ENCODE results near the gene OMP.
A peak's percentile ranks its signal among the peaks of the same experiment; 100 is the strongest.

Gene OMP

GRCh38 chr11:77069969-77070582 lies 32.6 kb upstream of the OMP start:
- no peak for DNase-seq

DNA sequence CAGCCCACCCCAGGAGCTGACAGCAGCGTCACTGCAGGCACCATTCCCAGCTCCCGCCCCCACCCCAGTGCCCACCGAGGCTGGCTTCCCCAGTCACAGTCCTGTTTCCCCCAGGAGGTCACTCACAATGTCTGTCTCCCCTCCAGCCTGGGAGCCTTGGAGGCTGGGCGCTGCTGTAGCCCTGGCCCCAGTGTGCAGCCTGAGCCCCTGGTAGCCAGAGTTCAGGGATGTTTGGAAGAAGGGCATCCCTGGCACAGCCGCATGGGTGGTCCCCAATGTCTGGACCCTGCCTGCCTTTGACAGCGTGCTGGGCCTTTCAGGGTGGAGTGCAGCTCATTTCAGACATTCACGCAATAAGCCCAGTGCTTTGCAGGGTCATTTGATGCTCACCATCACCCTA lies 31.6 kb upstream of the OMP start:
- DNase-seq: no peak

DNA sequence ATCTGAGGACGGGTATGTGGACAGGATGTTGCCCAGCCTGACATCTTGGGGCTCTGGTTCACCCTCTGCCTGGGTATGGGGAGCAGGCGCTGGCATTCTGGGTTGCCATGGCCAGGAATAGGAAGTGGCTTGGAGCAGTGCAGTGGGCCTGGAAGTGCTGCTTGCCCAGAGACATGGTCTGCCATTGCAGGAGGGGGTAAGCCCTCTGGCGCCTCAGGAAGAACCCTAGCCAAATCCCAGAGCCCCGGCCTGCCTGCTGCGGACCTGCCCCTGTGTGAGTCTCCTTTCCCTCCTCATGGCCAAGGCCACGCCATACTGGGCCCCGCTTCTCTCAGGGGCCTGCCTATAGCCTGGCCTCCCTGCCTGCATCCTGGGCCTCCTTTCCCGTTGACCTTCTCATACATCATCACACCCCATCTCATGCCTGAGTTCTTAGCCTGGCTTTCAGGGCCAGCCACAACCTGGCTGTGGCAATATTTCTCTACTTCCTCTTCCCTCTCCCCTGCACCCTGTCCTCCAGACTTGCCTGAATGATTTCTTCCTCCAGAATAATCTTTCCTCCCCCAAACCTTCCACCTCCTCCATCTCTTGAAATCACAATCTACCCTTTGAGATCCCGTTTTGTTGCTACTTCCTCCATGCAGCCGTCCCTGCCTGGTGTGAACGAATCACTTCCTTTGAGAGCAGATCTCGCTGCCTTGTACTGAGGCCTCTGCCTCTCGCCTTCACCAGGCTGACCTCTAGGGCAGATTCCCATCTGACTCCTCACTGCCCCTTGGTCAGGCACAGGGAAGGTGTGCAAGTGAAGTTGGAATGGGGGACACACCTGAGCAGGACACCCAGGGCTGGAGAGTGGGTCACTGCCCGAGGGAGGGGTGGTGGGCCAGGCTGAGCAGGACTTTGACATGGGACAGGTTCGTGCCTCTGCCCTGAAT lies 30.7 kb upstream of the OMP start:
- DNase-seq: no peak

GRCh38 chr11:77072851-77073327 lies 29.8 kb upstream of the OMP start:
- DNase-seq: peak; percentile 13

- DNase-seq: no peak
Observed at GRCh38 chr11:77073328-77074001, 29.2 kb upstream of the OMP start.

DNA sequence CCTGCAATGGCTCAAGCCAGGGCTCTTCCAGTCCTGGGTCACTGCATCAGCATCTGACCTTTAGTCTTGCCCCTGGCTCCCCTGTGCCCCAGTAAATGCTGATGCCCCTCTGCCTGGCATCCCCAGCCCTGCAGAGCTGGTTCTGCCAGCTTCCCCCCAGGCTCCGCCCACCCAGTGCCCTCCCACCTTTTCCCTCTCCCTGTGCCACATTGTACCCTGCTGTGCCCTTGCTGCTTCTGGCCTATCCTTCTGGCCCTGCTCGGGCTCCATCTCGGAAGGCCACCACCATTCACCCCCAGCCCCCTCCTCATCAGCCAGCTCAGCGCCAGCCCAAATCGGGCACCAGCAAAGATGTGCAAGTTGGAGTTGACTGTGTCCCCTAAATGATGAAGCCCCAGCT lies 28.4 kb upstream of the OMP start:
- DNase-seq: no peak

DNA sequence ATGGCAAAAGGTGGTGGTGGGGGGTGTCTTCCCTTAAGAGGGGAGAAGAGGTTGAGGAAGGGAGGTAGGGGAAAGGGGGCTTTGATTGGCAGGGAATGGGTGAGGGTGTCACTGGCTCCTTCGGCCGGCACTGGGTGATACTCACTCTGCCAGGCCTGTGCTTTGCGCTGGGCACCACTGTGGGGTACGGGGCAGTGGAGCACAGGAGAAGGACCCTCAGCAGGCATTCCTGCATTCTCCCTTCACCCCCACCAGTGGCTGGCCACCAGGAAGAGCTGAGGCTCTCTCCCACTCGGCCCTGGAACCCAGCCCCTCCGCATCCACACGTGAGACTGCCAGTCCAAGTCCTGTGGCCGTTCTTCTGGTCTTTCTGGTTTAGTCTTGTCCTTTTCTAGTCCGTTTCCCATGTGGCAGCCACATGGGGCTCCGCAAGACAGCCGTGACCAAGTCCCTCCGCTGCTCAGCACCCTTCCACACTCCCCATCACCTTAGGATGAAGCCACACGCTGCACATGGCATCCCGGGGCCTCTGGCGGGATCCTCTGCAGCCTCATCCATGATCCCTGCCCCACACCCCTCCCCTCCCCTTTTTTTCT lies 27.9 kb upstream of the OMP start:
- DNase-seq: no peak

DNA sequence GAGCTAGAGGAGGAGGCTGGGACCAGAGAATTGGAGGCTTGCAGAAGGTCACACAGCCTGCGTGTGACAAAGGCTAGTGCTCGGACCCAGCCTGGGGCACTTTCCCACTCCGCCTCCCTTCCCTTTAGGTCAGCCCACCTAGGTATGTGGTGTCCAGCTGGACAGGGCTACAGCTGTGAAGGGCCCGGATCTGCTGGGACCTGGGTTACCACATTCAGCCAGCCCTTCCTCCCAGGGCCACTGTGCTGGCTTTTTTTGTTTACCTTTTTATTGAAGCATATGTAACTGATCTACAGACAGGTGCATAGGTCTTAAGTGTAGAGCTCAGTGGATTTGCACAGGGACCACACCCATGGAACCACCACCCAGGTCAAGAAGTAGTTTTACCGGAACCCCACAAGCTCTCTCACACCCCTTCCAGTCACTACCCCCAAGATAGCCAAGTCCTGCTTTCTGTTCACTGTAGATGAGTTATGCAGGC lies 27.2 kb upstream of the OMP start:
- DNase-seq: no peak

GRCh38 chr11:77079666-77080065 lies 23.0 kb upstream of the OMP start:
- DNase-seq: no peak

GRCh38 chr11:77080643-77081210 lies 21.9 kb upstream of the OMP start:
- DNase-seq: no peak

DNA sequence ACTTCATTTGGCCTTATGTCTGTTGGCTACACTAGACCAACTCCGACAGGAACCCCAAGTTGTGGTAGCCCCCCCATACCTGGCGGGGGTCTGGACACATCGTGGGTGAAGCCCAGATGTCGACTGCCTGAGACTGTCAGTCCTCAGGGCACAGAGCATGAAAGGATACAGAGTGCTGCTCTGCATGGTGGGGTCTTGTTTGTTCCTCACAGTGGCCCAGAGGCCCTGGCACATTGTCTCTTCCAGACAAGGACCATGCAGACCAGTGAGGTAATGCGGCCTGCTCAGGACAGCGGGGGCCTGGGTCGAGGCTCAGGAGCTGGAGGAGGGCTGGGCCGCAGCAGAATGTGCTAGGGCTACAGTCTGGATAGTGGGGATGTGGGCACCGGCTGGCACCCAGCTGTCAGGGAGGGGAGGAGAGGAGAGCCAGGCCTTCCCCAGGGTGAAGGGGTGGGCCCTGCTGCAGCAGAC lies 21.2 kb upstream of the OMP start:
- DNase-seq: no peak

DNA sequence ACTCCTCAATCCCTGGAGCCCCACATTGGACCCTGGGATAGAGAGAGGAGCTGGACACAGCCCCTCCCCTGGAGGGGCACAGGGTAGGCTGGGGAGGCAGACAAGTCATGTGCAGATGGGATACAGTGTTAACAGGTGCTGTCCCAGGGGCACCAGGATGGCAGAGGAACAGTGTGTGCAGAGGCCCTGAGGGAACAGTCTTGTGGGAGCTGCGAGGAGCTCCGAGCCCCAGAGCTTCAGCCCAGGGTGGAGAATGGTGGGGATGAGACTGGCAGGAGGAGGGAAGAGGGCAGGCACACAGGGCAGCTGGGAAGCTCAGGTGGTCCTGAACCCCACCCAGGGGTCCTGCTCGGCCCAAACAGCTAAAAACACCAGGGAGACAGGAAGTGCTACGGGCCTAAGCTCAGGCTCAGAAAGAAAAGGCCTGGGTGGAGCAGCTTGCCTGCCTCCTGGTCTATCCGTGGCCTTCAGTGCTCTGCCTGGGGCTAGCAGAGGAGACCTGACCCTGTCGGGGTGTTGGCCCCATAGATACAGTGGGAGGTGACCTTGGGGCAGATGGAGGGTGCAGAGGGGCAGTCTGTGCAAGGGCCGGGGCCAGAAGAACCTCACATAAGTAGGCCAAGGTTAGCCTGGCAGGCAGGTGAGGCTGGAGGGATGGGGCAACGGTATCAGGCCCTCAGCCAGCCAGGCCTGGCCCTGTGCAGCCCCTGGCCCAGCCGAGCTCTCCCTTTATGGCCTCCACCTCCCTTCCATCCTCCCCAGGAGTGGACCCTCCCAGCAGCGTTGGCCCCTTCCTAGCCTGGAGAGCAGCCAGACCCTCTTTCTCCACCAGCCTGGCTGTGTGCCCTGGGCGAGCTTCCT lies 20.4 kb upstream of the OMP start:
- DNase-seq: no peak

DNA sequence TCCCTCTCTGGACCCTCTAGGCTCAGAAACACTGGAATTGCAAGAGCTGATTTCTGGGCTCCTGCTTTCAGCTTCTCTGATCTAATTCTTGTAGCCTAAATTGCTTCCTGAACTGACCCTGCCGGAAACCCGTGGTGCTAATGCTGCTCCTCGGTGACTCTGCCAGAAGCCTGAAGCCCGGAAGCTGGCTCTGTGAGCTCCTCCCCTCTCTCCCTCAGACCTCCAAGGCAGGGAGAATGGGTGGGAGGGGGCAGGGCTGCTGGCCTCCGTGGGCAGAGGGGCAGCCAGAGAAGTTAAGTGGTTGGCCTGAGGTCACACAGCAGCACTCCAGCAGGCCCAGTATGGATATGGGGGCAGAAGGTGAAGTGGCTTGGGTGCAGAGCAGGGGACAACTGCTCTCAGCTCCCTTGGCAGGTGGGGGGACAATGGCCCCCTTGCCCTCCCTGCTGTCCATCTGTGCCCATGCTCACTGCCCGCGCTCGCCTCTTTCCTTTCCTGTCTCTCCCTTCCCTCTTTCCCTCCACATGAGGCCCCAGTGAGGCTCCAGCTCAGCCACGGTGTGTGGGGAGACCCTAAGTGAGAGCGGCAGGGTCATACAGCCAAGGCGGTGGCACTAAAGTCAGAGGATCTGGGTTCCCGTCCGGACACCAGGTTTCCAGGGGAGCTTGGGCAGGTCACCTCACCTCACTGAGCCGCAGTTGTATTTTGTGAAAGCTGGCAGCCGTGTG lies 19.6 kb upstream of the OMP start:
- peak; percentile 45 for DNase-seq

DNA sequence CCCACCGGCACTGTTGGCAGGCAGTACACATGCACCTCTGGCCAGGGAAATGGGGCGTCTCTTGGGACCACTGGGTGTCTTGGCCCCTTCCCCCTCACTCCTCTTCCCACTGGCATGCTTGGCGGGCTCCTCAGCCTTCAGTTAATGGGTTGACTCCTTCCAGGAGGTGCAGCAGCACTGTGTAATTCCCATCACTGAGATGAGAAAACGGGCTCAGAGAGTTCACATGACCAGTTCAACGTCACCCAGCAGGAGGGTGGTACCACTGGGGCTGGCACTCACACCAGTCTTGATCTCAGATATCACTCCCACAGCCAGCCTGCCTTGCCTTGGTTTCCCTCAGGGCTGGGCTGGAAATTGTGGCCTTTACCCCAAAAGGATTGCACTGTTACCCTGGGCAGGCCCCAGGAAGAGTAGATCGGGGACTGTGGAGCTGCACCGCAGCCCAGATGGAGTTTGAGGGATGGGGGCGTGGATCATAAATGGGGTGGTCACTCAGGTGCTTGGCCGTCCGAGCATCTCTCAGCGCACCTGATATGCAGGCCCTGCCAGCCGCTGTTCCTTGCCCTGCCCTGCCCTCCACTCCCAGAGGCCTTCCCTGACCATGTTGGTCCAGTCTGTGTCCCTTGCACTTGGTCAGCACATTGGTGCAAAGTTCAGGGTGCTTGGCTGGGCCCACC lies 18.9 kb upstream of the OMP start:
- no peak for DNase-seq

DNA sequence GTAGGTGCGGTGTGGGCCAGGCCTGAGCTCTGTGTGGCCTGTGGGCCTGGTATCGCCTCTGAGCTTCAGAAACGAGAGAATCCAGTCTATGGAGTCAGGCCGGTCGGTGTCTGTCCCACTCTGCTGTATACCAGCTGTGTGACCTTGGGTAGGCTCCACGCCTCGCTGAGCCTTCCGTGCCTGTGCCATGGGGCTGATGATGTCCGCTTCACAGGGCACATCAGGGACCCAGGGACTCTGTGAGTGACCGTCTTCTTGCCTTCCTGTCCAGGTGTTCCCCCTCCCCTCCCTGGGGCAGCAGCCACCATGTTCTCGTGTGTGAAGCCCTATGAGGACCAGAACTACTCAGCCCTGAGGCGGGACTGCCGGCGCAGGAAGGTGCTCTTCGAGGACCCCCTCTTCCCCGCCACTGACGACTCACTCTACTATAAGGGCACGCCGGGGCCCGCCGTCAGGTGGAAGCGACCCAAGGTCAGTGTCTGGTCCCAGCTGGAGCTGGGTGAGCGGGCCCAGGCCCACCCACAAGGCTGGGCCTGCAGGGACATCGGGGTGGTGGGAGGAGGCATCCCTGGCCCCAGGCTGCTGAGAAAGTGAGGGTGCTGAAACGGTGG lies 18.0 kb upstream of the OMP start:
- DNase-seq: no peak

DNA sequence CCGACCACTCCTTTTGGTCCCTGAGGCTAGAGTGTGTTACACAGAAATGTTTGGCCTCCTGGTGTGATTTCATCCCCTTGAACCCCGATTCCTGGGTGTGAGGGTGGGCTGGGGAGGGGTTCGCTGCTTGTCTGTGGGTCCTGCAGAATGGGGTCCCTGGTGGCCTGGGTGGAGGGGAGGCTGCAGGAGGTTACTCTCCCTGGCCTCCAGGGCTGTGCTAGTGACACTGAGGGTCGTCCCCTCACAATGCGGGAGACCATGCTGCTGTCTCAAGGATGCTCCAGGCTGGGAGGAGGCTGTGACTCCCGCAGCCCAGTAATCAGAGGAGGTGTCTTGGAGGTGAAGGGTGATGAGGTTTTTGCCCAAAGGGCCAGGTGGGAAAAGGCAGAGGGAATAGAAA lies 17.0 kb upstream of the OMP start:
- no peak for DNase-seq

GRCh38 chr11:77086521-77087472 lies 15.8 kb upstream of the OMP start:
- DNase-seq: no peak

DNA sequence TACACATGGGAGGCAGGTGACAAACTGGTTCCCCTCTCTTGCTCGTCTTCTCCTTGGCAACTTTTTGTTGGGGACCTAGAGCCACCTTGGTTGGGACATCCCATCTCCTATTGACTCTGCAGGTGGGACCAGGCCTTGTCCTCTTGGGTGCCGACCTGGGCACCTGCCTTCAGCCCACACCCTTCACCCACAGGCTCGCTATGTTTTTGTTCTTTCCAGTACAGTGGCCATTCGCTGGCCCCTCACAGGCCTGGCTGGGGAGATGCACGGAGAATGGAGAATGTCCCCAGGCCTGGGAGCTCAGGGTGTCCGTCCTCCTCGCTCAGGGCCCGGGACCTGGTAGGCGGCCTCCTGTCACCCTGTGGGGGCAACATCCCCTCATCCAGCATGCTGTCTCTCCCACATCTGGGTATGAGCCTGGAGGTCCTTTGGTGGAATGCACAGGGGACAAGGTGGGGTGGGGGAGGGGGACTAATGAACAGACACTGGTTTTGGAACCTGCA lies 14.9 kb upstream of the OMP start:
- no peak for DNase-seq

Measured in CD4-positive, alpha-beta T cell treated with Interleukin-10 for 1 hour (primary cell).